C4-2B (cell line): Measurements from ENCODE around the gene TIPIN.

Source experiments
- CTCF ChIP-seq: fragments of 450-650 bp; conservative IDR thresholded peaks from 2 replicates; pipeline ENCODE4 v1.5.1; 2017; ENCODE audit warnings: mild to moderate bottlenecking
- ZFX ChIP-seq: fragments of 450-650 bp; IDR thresholded peaks from 2 replicates; pipeline ENCODE4 v1.6.1; 2017

- TF ChIP-seq ZFX (no peak), CTCF (no peak)
Measured at GRCh38 chr15:66288551-66289185, 67.8 kb downstream of the TIPIN start.
